ENCODE results near the gene ZNF467. TPM values are rescaled to one million over a fixed set of nuclear protein-coding genes. Genes with fewer than 3 reads are reported as not detected.

The ZNF467 gene
- total and polyA plus RNA-seq, 8 donors = 6.3 to 18.6 (median 8.8) TPM

GRCh38 chr7:149727053-149727898 lies 46.1 kb downstream of the ZNF467 start:
- Histone ChIP-seq H3K27ac (no peak overlapping the region), H3K4me3 (no peak overlapping the region), H3K9me3 (no peaks in the 10 kb centered on the region), H3K4me1 (no peaks in the 10 kb centered on the region), H3K36me3 (peaks cover 0 to 27% (median 0%) of the 10 kb centered on the region in 3 donors), H3K27me3 (no peaks in the 10 kb centered on the region)
- DNase-seq = peak in 1 of 6 donors; percentile 45
- intact Hi-C loops (cut with DNase I) = no loop called here
- WGBS, 2 donors = 80 to 81% methylated on average over 13 of the region's 13 CpGs
- FAIRE-seq = no peak
- no peak for ATAC-seq
- TF ChIP-seq CTCF (IDR thresholded peaks at IDR 0.05) = no peak

GRCh38 chr7:149725916-149726315 lies 47.5 kb downstream of the ZNF467 start:
- intact Hi-C loops (cut with DNase I) = no loop called here
- DNase-seq (peak in 1 of 6 donors; percentile 53), ATAC-seq (no peak), FAIRE-seq (no peak)
- TF ChIP-seq CTCF (IDR thresholded peaks at IDR 0.05) = no peak
- no peak overlapping the region for H3K4me3 ChIP-seq
- H3K27me3 ChIP-seq = no peaks in the 10 kb centered on the region
- WGBS, 2 donors = 74 to 82% methylated on average over 6 of the region's 6 CpGs
- H3K27ac ChIP-seq = no peak overlapping the region
- H3K4me1 ChIP-seq = no peaks in the 10 kb centered on the region
- H3K9me3 ChIP-seq = no peaks in the 10 kb centered on the region
- peaks cover 0 to 32% (median 0%) of the 10 kb centered on the region in 3 donors for H3K36me3 ChIP-seq

- Histone ChIP-seq H3K4me3 (no peak overlapping the region), H3K27ac (no peak overlapping the region), H3K36me3 (peaks cover 0 to 32% (median 0%) of the 10 kb centered on the region in 3 donors), H3K4me1 (peaks cover 0 to 3% (median 0%) of the 10 kb centered on the region in 3 donors), H3K9me3 (no peaks in the 10 kb centered on the region), H3K27me3 (no peaks in the 10 kb centered on the region)
- 91 to 94% methylated on average over 12 of the region's 12 CpGs for whole genome bisulfite sequencing, 2 donors
- DNase-seq (peak in 1 of 6 donors; percentile 49), ATAC-seq (no peak), FAIRE-seq (no peak)
- TF ChIP-seq CTCF (IDR thresholded peaks at IDR 0.05) = no peak
- intact Hi-C loops (cut with DNase I) = no loop called here
Measured at GRCh38 chr7:149725426-149725821, 48.0 kb downstream of the ZNF467 start.

- Histone ChIP-seq H3K4me3 (no peak overlapping the region), H3K27ac (no peak overlapping the region), H3K36me3 (peaks cover 0 to 32% (median 0%) of the 10 kb centered on the region in 3 donors), H3K4me1 (peaks cover 0 to 3% (median 0%) of the 10 kb centered on the region in 3 donors), H3K27me3 (no peaks in the 10 kb centered on the region), H3K9me3 (no peaks in the 10 kb centered on the region)
- 93 to 95% methylated on average over 11 to 12 of the region's 12 CpGs for WGBS, 2 donors
- intact Hi-C loops (cut with DNase I) = no loop called here
- FAIRE-seq (no peak), ATAC-seq (no peak), DNase-seq (peak in 2 of 6 donors; percentile 50 to 69)
- no peak for TF ChIP-seq CTCF (IDR thresholded peaks at IDR 0.05)
Measured at GRCh38 chr7:149724661-149725425, 48.5 kb downstream of the ZNF467 start.

Data from pancreas (tissue), 10 donors.